Fibroblast of lung (primary cell): ENCODE data around the gene OLFM1. TPM values are rescaled to one million over a fixed set of nuclear protein-coding genes. Genes with fewer than 3 reads are reported as not detected.

Experiments used
- DNase-seq, 2 donors: peaks; one replicate each; pipeline versions ENCODE4 v3.0.0 to v3.0.0-alpha.2; 2010; ENCODE audit warnings: low read depth in 2 of 2
- H2AFZ ChIP-seq: 2 replicates; pipeline ENCODE4 v1.5.1; 2012; ENCODE audit warnings: low read length, control low read depth, inconsistent platforms
- H3K27ac ChIP-seq: 2 replicates; pipeline ENCODE4 v1.5.1; 2011; ENCODE audit warnings: low read length, control low read depth; ENCODE audit not compliant: insufficient read depth
- H3K27me3 ChIP-seq: 2 replicates; pipeline ENCODE4 v1.5.1; 2011; ENCODE audit warnings: mild to moderate bottlenecking, low read length; ENCODE audit not compliant: control insufficient read depth, insufficient read depth
- H3K36me3 ChIP-seq: 2 replicates; pipeline ENCODE4 v1.5.1; 2011; ENCODE audit warnings: low read length; ENCODE audit not compliant: control insufficient read depth, insufficient read depth
- H3K4me1 ChIP-seq: 2 replicates; pipeline ENCODE4 v1.5.1; 2011; ENCODE audit warnings: low read length; ENCODE audit not compliant: control insufficient read depth, insufficient read depth; ENCODE audit errors: extremely low read depth
- H3K4me2 ChIP-seq: 2 replicates; pipeline ENCODE4 v1.5.1; 2011; ENCODE audit warnings: low read length, control low read depth; ENCODE audit not compliant: insufficient read depth; ENCODE audit errors: extremely low read depth
- H3K4me3 ChIP-seq, 4 experiments: fragments of 200-600 bp in 1 of 4; sonication (generic) in 1 of 4; replicated peaks in 1 of 4; 2 replicates each; pipeline ENCODE4 v1.5.1; 2011 to 2016; ENCODE audit warnings: low read length in 4 of 4, low read depth in 3 of 4, mild to moderate bottlenecking in 3 of 4, control low read depth in 2 of 4, inconsistent platforms in 1 of 4, mixed read lengths in 1 of 4; ENCODE audit not compliant: insufficient read depth in 1 of 4; ENCODE audit errors: control extremely low read depth in 1 of 4
- H3K79me2 ChIP-seq: 2 replicates; pipeline ENCODE4 v1.5.1; 2012; ENCODE audit warnings: mild to moderate bottlenecking, low read length, inconsistent platforms; ENCODE audit not compliant: control insufficient read depth, insufficient read depth
- H3K9ac ChIP-seq: 2 replicates; pipeline ENCODE4 v1.5.1; 2011; ENCODE audit warnings: mild to moderate bottlenecking, low read length, control low read depth; ENCODE audit not compliant: insufficient read depth
- H3K9me3 ChIP-seq: 2 replicates; pipeline ENCODE4 v1.5.1; 2012; ENCODE audit warnings: low read depth, low read length; ENCODE audit not compliant: control insufficient read depth, insufficient read depth
- H4K20me1 ChIP-seq: 2 replicates; pipeline ENCODE4 v1.5.1; 2011; ENCODE audit warnings: low read length; ENCODE audit not compliant: control insufficient read depth, insufficient read depth; ENCODE audit errors: extremely low read depth
- CTCF ChIP-seq, 2 donors: IDR thresholded peaks in 1 of 2; conservative IDR thresholded peaks in 1 of 2; 1 replicate in 1 of 2; 2 replicates in 1 of 2; pipeline ENCODE4 v1.5.1; 2011 to 2012; ENCODE audit warnings: low read length in 2 of 2, control low read depth in 1 of 2, inconsistent platforms in 1 of 2, low read depth in 1 of 2, mild to moderate bottlenecking in 1 of 2
- EZH2 ChIP-seq: IDR thresholded peaks from 2 replicates; pipeline ENCODE4 v1.5.1; 2012; ENCODE audit warnings: low read length, control low read depth, mild to moderate bottlenecking; ENCODE audit errors: missing control alignments
- polyA plus RNA-seq, 2 donors: library from polyadenylated mRNA; depleted of rRNA in 1 of 2; stranded (reverse) in 1 of 2; unstranded in 1 of 2; fragments of >200 nt; gene quantifications; 2 replicates each; pipeline ENCODE4 v1.2.1, GENCODE V29; 2011 to 2012; ENCODE audit warnings: missing spikeins in 1 of 2
- total RNA-seq: library from RNA; depleted of rRNA; stranded (reverse); fragments of >200 nt; gene quantifications from 2 replicates; pipeline ENCODE4 v1.2.1, GENCODE V29; 2014

The OLFM1 gene
- total and polyA plus RNA-seq, 2 donors (not counting 1 experiment from before 2014, with no cell fraction given): 2.0 to 7.6 TPM

GRCh38 chr9:135065804-135066203, 21.7 kb upstream of the OLFM1 start:
- Histone ChIP-seq H3K79me2 (no peaks in the 10 kb centered on the region), H3K4me2 (no peak overlapping the region), H2AFZ (no peak overlapping the region), H3K36me3 (no peaks in the 10 kb centered on the region), H4K20me1 (no peaks in the 10 kb centered on the region), H3K9ac (no peak overlapping the region), H3K4me3 (no peak overlapping the region), H3K27me3 (no peaks in the 10 kb centered on the region), H3K4me1 (no peaks in the 10 kb centered on the region), H3K27ac (no peak overlapping the region), H3K9me3 (no peaks in the 10 kb centered on the region)
- no peak for TF ChIP-seq EZH2
- TF ChIP-seq CTCF (conservative IDR thresholded peaks at IDR 0.05 in 1 of 2, IDR thresholded peaks at IDR 0.05 in 1 of 2; ENCODE audit: low read depth in 1 of 2, low read length in 2 of 2): no peak
- DNase-seq: no peak

- no peak overlapping the region for H3K9ac ChIP-seq
- no peak for DNase-seq
- H3K36me3 ChIP-seq: no peaks in the 10 kb centered on the region
- no peaks in the 10 kb centered on the region for H3K4me1 ChIP-seq
- no peak for TF ChIP-seq CTCF (conservative IDR thresholded peaks at IDR 0.05 in 1 of 2, IDR thresholded peaks at IDR 0.05 in 1 of 2; ENCODE audit: low read depth in 1 of 2, low read length in 2 of 2)
- TF ChIP-seq EZH2: no peak
- H2AFZ ChIP-seq: no peak overlapping the region
- no peak overlapping the region for H3K4me3 ChIP-seq
- no peak overlapping the region for H3K27ac ChIP-seq
- no peaks in the 10 kb centered on the region for H3K27me3 ChIP-seq
- no peaks in the 10 kb centered on the region for H3K9me3 ChIP-seq
- no peaks in the 10 kb centered on the region for H4K20me1 ChIP-seq
- H3K4me2 ChIP-seq: no peak overlapping the region
- H3K79me2 ChIP-seq: no peaks in the 10 kb centered on the region
These were observed 21.2 kb upstream of the OLFM1 start for GRCh38 chr9:135066291-135066690.

- Histone ChIP-seq H3K9ac (no peak overlapping the region), H3K4me1 (no peaks in the 10 kb centered on the region), H3K79me2 (no peaks in the 10 kb centered on the region), H3K9me3 (no peaks in the 10 kb centered on the region), H3K27ac (no peak overlapping the region), H3K4me2 (no peak overlapping the region), H3K36me3 (no peaks in the 10 kb centered on the region), H3K27me3 (no peaks in the 10 kb centered on the region), H2AFZ (no peak overlapping the region), H4K20me1 (no peaks in the 10 kb centered on the region), H3K4me3 (no peak overlapping the region)
- DNase-seq: no peak
- TF ChIP-seq EZH2: no peak
- no peak for TF ChIP-seq CTCF (conservative IDR thresholded peaks at IDR 0.05 in 1 of 2, IDR thresholded peaks at IDR 0.05 in 1 of 2; ENCODE audit: low read depth in 1 of 2, low read length in 2 of 2)
These were observed 20.3 kb upstream of the OLFM1 start for GRCh38 chr9:135067096-135067710.
